Islet precursor cell (in vitro differentiated cells): Measurements from ENCODE around the gene NRBF2.
"Not testable (repeated sequence)": the region's sequence is repeated elsewhere in the genome, so short reads cannot be mapped to it uniquely, and the experiment has no call there.

Experiments used
- DNase-seq: peaks from one replicate; pipeline ENCODE4 v3.0.0-alpha.2; 2018

NRBF2 gene

DNA sequence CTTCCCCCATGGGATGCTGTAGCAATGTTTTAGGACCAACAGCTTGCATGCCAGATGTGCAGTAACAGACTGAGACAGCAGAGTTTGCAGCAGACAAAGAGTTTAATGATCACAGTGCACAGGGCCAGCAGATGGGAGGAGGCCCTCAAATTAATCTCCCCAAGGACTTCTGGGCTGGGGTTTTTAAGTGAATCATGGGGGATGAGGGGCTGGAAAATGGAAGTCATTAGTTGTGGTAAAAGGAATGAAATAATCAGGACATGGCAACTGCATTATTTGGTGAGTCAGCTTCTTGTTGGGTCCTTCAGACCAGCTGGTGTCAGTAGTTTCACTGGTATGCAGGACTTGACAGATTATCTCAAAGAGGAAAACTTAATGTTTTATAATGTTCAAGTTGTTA, 12.6 kb upstream of the NRBF2 start:
- DNase-seq: no peak

DNA sequence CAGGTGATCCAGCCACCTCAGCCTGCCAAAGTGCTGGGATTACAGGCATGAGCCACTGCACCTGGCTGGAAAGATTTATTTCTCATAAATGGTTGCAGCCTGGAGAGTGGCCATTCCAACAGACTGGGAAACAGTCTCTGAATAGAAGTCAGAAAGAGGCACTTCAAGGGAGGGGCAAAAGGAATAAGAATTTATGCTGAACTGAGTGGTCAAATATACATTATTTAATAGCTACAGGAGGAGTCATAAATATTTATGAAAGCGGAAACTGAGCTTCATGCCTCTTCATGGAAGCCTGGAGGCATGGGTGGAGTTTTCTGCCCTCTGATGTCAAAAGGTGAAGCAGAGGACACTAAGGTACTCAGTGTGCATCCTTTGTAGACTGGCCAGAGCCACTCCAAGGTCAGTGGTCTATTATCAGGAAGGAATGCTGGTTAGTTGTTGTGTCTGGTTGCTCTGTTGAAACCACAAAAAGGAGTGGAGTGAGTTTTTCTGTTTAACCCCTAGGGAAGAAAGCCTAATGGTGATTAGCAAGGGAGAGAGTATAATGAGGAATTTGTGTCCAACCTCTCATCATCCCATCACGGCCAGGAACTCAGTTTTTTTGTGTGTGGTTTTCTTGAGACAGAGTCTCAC, 9.3 kb upstream of the NRBF2 start:
- peak; percentile 67 for DNase-seq

DNA sequence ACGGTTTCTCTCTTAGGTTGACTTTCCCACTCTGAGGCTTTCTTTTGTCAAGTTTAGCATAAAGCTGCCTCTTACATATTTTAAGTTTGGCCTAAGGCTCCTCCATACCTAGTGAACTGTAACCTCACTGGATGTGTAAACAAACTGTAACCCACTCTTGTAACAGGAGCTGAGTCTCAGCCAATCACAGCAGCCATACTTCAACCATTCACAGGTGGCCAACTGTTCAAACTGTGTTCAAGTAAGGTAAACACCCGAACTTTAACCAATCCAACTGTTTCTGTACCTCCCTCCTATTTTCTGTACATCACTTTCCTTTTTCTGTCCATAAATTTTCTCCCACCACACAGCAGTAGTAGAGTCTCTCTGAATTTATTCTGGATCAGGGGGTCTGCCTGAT, 7.7 kb upstream of the NRBF2 start:
- no peak for DNase-seq

DNA sequence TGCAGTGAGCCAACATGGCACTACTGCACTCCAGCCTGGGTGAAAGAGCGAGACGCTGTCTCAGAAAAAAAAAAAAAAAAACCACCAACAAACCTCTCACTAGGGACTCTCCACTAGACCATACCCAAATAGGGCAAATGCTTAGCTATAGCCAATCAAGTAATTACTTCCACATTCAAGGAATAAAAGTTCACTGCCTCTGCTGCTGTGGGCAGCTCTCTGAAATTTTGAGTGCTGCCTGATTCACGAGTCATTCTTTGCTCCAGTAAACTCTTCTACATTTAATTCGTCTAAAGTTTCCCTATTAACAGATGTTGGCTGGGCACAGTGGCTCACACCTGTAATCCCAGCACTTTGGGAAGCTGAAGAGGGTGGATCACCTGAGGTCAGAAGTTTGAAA, 4.7 kb upstream of the NRBF2 start:
- no peak for DNase-seq

DNA sequence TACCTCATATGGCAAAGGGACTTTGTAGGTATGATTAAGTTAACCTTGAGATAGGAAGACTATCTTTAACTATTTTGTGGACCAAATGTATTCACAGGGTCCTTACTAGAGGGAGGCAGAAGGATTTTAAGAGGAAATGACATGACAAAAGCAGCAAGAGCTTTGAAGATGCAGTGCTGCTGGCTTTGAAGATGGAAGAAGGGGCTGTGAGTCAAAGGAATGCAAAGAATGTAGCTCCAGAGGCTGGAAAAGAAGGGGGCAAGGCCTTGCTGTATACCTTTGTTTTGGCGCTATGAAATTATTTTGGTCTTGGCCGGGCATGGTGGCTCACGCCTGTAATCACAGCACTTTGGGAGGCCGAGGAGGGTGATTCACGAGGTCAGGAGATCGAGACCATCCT, 3.2 kb upstream of the NRBF2 start:
- peak; percentile 76 for DNase-seq

DNA sequence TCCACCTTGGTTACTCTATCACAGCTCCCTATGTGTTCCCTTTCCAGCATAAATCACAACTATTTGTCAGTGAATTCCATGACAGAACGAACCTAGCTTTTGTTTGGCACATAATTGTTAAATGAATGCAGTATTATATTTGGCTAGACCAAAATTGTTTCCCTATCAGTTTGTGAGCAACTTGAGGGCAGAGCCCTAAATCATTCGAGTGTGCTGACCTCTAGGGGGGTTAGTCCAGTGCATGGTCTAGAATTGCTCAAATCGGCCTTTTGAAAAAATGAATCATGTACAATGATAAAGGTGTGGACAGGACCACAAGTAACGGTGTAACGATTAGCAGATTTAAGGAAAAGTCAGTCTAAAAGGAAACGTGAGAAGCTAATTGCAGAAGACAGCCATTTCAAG, 475 bp upstream of the NRBF2 start:
- no peak for DNase-seq

DNA sequence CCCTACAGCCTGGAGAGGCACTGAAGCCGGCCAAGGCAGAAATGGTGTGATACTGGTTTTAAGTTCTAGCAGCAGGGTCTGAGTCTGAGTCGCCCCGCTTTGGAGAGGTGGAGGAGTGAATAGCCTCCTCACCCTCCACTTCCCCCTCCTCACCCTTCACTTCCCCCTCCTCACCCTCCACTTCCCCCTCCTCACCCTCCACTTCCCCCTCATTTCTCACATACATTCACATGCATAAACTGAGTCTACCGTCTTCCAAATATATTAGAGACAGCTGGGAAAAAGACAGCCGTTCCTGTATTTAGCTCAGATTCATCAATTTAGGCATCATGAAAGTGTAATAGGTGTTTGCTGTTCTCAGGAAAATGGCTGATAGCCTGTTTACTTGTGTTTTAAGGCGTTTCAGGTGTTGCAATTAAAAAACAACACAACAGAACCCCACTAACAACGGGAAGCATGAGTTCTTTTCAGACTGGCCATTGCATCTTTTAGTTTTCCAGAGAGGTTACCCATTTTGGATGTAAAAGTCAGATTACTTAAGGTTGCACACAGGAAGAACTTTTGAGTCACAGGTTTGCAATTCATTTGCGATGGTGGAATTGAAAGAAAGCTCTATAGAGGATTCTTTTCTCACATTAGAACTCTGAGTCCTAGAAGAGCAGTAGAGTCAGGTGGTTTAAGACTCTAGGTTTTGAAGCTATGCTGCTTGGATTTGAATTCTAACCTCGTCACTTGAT, 861 bp downstream of the NRBF2 start:
- DNase-seq: no peak

DNA sequence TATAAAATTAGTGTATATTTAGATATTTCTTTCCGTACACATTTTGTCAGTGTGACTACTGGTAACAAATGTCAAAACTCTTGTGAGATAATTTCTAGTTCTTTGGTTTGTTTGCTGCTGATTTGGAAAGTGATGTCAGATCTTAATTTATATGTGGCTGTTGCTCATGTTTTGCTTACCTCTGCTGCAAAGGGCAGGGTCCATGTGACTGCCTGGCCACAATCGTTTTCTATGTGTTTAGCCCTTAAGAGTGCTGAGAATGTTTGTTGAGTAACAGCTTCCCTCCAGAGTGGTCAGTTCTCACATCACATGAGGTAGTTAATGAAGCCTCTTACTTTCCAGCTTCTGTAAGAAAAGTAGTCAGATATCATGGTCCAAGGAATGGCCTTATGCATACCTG, 4.2 kb downstream of the NRBF2 start:
- DNase-seq: no peak

DNA sequence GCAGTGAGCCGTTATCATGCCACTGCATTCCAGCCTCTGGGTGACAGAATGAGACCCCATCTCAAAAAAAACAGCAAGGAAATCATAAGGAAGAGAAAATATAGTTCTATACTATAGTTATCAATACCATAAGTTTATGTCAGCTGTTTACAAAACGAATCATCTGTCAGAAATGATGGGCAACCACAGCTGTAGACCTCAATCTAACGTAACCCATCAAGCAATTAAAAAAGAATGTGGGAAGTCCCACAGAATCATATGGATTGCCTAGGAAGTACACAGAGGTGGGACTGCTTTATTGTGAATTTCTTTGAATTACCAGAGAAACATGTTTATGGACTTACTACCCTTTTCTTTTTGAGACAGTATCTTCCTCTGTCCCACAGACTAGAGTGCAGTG, 6.9 kb downstream of the NRBF2 start:
- no peak for DNase-seq

DNA sequence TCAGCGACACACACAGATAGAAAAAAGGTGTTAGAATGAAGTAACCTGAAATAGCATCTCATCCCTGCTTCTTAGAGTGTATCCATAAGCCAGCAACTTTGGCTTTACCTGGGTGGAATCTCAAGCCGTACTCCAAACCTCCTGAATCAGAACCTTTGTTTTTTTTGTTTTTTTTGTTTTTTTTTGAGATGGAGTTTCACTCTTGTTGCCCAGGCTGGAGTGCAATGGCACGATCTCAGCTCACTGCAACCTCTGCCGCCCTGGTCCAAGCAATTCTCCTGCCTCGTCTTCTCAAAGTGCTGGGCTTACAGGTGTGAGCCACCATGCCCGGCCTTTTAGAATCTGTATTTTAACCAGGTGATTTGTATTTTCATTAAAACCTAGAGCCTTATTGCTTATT, 9.0 kb downstream of the NRBF2 start:
- no peak for DNase-seq

DNA sequence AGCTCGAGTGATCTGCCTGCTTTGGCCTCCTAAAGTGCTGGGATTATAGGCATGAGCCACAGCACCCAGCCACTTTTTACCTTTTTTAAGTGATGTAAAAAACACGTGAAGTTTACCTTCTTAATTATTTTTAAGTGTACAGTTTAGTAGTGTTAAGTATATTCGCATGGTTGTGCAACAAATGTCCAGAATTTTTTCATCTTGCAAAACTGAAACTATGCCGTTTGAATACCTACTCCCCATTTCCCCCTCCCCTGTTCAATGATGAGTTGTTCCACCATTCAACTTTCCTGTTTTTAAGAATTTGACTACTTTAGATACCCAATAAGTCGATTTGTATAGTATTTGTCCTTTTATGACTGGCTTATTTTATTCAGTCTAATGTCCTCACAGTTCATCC, 10.9 kb downstream of the NRBF2 start:
- DNase-seq: no peak

DNA sequence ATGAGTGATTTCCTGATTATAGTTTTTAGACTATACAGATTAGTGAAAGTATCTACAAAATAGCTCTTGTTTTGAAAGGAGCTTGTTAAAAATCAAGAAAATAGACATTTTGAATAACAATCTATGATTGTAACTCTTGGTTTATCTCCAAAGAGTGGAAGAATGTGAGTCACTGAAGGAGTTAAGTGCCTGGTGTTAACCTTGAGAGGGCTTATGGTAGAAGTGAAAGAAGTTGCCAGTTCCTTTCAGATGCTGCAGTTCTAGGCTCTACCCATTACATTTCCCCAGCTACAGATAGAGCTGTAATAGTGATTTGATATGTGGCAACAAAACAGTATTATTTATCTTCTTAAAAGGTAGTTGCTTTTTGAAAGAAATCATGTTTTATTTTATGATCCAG, 12.7 kb downstream of the NRBF2 start:
- DNase-seq: no peak

DNA sequence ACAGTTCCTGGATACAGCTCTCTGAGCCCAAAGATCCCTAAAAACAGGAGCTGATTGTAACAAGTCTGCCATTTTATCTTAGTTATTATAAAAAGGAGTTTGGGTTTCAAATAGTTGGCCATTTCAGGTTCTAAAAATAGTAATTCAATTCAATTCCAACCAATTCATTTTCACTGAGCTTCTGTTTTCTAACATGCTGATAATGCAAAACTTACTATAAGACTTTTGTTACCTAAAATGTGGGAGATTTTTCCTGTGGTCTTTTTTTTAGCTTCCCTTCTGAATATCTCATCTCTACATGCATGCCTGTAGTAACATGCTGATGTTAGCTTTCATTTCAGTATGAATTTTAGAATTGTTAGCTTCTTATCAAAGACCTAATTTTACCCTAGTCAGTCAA, 13.4 kb downstream of the NRBF2 start:
- no peak for DNase-seq

DNA sequence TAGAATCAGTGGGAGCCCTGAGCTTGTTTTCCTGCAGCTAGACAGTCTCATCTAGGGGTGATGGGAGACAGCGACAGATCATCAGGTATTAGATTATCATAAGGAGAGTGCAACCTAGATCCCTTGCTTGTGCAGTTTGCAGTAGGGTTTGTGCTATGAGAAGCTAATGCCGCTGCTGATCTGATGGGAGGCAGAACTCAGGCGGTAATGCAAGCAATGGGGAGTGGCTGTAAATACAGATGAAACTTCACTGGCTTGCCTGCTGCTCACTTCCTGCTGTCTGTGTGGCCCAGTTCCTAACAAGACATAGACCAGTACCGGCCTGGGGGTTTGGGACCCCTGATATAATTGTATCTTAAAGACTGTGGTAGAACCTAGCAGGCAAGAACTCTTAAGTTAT, 17.6 kb downstream of the NRBF2 start:
- no peak for DNase-seq

DNA sequence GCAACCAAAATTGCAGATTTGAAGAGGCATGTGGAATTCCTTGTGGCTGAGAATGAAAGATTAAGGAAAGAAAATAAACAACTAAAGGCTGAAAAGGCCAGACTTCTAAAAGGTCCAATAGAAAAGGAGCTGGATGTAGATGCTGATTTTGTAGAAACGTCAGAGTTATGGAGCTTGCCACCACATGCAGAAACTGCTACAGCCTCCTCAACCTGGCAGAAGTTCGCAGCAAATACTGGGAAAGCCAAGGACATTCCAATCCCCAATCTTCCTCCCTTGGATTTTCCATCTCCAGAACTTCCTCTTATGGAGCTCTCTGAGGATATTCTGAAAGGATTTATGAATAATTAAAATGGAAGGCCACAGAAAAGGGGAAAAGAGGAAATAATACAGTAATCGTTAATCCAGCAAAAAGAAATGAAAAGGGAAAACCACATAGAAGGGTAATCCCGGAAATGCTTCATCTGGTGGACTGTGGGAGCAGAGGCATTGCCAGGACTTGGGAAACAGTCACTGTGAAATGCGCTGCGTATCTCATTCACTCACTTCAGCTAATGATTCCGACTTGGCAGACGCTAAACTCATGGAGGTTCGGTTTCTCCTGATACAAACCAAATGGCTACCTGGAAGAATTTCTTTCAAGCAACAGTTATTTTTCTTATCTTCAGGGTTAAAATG, 20.9 kb downstream of the NRBF2 start:
- DNase-seq: not testable (repeated sequence)

DNA sequence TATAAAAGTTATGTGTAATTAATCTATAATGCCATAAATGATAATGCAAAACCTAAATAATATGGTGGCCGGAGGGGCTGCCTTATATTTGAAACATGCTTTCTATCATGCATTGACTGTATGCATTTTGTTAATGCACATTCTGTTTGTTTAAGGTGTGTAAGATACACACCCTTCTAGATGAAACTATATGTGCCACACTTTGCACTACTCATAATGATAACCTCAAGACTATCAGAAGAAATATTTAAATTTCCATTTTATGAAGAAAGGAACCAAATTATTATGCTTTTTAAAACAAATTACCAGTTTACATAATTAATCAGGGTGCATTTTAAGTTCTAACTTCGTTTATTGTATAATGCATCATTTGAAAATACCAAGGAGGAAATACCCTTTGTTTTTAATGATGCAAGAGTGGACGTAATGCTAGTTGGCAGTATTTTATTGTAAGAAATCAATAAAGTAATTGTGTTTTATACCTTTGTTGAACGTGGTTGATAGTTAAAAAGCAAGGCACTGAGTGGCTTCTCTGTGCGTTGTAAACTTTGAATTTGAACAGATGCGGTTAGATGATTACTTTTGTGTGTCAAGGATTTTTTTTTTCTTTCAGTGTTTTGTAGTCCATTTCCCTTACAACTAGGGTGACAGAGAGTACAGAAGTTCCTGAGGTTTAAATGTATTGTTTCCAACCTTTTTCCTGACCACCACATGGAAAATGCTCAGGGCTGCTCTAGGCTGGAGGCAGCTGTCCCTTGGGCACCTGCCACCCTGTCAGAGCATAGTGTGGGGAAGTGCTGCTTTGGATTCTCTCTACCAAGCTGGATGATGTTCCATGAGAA, 21.6 kb downstream of the NRBF2 start:
- no peak for DNase-seq

DNA sequence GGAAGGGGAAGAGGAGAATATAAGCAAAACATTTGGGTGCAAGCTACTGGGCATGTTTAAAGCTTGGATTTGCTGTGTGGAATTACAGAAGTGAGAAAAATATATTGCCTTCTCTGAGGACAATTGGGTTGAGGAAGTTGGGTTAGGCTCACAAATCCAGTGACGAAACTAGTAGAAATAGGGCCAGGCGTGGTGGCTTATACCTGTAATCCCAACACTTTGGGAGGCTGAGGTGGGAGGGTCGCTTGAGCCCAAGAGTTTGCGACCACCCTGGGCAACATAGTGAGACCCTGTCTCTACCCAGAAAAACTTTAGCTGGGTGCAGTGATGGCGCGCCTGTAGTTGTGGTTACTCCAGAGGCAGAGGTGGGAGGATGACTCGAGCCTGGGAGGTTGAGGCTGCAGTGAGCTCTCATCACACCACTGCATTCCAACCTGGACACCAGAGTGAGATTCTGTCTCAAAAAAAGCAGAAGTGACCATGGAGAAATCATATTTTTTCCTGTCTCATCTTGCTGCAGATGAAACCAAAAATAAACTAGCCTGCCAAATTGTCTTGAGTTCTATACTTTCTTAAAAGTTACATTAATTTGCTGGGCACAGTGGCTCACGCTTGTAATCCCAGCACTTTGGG, 22.4 kb downstream of the NRBF2 start:
- DNase-seq: no peak

DNA sequence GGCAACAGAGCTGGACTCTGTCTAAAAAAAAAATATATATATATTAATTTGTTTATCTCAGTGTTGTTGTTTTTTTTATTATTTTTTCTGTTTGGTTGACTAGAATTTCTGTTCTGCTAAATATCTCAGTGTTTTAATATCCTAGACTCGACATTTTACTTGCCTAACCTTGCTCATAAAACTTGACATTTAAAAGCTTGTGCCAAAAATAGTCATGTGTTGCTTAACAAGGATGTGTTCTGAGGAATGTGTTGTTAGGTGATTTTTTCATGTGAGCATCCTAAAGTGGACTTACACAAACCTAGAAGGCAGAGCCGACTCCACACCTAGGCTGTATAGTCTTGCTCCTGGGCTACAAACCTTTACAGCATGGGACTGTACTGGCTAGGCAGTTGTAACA, 23.1 kb downstream of the NRBF2 start:
- DNase-seq: no peak

DNA sequence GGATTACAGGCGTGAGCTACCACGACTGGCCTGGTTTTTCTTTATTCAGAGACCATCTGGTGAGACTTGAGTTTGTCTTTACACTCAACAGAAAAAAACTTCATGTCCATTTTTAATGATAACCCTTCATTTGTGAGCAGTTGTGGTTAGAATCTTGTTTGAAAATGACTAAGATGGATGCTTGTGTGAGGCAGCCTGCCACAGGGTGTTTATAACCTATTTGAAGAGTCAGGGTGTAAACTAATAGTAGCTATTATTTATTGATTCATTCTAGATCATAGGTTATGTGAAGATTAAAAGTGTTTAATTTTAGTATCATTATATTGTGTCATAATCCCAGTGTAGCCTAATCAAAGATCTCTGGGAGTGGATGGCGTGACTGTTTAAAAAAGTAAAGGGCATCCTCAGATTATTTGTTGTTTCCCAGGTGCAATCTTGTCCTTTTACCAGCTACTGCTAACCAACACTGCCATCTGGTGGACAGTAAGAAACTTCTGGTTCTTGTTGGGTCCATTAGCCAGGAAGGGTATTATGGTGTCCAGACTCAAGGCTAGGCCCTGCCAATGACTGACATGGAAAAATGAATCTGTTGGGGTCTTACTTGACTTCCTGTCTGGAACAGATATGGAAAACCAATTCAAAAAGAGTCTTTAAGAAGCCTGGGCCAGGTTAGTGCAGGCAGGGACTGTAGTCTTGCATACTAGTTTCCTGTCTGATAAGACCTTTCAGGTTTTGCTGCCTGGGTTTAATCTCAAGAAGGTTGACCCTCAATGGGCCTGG, 24.9 kb downstream of the NRBF2 start:
- peak; percentile 68 for DNase-seq

DNA sequence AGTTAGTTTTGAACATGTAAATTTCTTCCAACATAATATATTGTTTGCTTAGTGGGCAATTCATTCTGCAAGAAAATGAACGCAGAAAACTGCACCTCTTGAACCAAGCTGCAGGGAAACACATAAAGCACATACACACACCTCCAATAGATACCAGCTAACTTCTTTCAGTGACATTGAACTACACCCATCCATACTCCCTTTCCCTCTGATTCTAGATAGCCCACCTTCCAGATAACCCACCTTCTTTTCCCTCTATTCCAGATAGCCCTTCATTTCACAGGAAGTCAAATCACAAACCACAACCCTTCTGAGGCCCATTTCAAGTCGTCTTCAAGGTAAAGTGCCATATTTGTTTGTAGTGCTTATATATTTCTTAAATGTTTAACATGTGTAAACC, 28.5 kb downstream of the NRBF2 start:
- DNase-seq: no peak

DNA sequence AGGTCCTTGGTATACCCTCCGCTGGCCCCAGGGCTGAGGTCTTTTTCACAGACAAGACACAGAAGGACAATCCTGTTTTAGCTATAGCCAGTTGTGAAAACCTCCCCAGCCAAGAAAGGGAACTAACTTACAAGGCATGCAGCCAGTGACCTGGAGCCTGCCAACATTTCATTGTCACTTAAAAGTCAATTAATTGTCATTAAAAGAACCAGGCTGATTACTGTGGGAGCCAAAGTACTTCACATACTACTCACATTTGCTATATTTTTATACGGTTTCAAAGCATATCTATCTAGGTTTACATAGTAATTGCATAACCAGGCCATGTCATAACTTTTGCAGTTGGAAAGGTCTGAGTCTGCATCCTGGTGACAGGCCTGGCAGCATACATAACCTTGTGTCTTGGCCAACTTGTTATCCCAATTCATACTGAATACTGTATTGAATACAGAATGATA, 31.1 kb downstream of the NRBF2 start:
- DNase-seq: no peak

DNA sequence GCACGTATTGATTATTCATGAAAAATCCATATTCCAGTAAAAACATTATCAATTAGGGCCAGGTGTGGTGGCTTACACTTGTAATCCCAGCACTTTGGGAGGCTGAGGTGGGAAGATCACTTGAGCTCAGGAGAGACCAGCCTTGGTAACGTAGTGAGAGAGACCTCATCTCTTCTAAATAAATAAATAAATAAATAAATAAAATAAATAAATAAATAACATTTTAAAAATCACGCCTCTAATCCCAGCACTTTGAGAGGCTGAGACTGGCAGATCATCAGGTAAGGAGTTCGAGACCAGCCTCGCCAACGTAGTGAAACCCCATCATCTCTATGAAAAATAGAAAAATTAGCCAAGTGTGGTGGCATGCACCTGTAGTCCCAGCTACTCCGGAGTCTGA, 32.1 kb downstream of the NRBF2 start:
- no peak for DNase-seq
